ENCODE measurements around the gene ARL4C. TPM values are rescaled to one million over a fixed set of nuclear protein-coding genes. Genes with fewer than 3 reads are reported as not detected.

Gene ARL4C
- total and polyA plus RNA-seq, 4 donors: 1.4 to 2.8 (median 2.1) TPM

- Histone ChIP-seq H3K9me3 (ENCODE audit: control insufficient read depth in 4 of 4, low read length in 3 of 4) (no peaks in the 10 kb centered on the region), H3K4me1 (ENCODE audit: control insufficient read depth in 4 of 4, insufficient read depth in 4 of 4, low read length in 3 of 4) (no peaks in the 10 kb centered on the region), H3K4me3 (ENCODE audit: low read depth in 1 of 3, low read length in 3 of 3) (no peak overlapping the region), H3K27me3 (ENCODE audit: control insufficient read depth in 4 of 4, insufficient read depth in 4 of 4, low read length in 3 of 4) (no peaks in the 10 kb centered on the region), H3K27ac (ENCODE audit: low read depth in 1 of 2, low read length in 2 of 2) (no peak overlapping the region), H3K36me3 (ENCODE audit: control insufficient read depth in 4 of 4, insufficient read depth in 3 of 4, low read depth in 1 of 4, low read length in 3 of 4) (no peaks in the 10 kb centered on the region), H3K9ac (ENCODE audit: low read depth in 1 of 2, low read length in 2 of 2) (no peak overlapping the region)
- TF ChIP-seq YY1 (IDR thresholded peaks at IDR 0.05) (no peak), REST (IDR thresholded peaks at IDR 0.05) (no peak), CTCF (IDR thresholded peaks at IDR 0.05; ENCODE audit: low read depth, low read length, missing input control) (no peak), HNF4A (conservative IDR thresholded peaks at IDR 0.05) (no peak), EGR1 (IDR thresholded peaks at IDR 0.05; ENCODE audit: low read depth in 2 of 2) (no peak), TAF1 (conservative IDR thresholded peaks at IDR 0.05) (no peak), SP1 (IDR thresholded peaks at IDR 0.05) (no peak), MAX (IDR thresholded peaks at IDR 0.05) (no peak), JUND (IDR thresholded peaks at IDR 0.05) (no peak)
- no peak for DNase-seq (ENCODE audit: low spot score)
- 58% methylated on average over 8 of the region's 8 CpGs for WGBS
Measured at GRCh38 chr2:234488913-234489451, 7.9 kb downstream of the ARL4C start.

- no peak for DNase-seq (ENCODE audit: low spot score)
- Histone ChIP-seq H3K9ac (ENCODE audit: low read depth in 1 of 2, low read length in 2 of 2) (no peak overlapping the region), H3K36me3 (ENCODE audit: control insufficient read depth in 4 of 4, insufficient read depth in 3 of 4, low read depth in 1 of 4, low read length in 3 of 4) (no peaks in the 10 kb centered on the region), H3K9me3 (ENCODE audit: control insufficient read depth in 4 of 4, low read length in 3 of 4) (no peaks in the 10 kb centered on the region), H3K27ac (ENCODE audit: low read depth in 1 of 2, low read length in 2 of 2) (no peak overlapping the region), H3K4me3 (ENCODE audit: low read depth in 1 of 3, low read length in 3 of 3) (no peak overlapping the region), H3K4me1 (ENCODE audit: control insufficient read depth in 4 of 4, insufficient read depth in 4 of 4, low read length in 3 of 4) (no peaks in the 10 kb centered on the region), H3K27me3 (ENCODE audit: control insufficient read depth in 4 of 4, insufficient read depth in 4 of 4, low read length in 3 of 4) (no peaks in the 10 kb centered on the region)
- TF ChIP-seq SP1 (IDR thresholded peaks at IDR 0.05) (no peak), NR2F2 (IDR thresholded peaks at IDR 0.05) (no peak), YY1 (IDR thresholded peaks at IDR 0.05) (no peak), REST (IDR thresholded peaks at IDR 0.05) (no peak), ATF3 (IDR thresholded peaks at IDR 0.05) (no peak), MAX (IDR thresholded peaks at IDR 0.05) (no peak), FOXA2 (IDR thresholded peaks at IDR 0.05) (no peak), EGR1 (IDR thresholded peaks at IDR 0.05; ENCODE audit: low read depth in 2 of 2) (no peak), HNF4G (IDR thresholded peaks at IDR 0.05) (no peak), ZBTB33 (IDR thresholded peaks at IDR 0.05) (no peak), HNF4A (conservative IDR thresholded peaks at IDR 0.05) (no peak)
- WGBS: 74% methylated on average over 1 of the region's 1 CpG
Measured at GRCh38 chr2:234488486-234488885, 8.4 kb downstream of the ARL4C start.

Data from liver (tissue), 9 donors.